Thoracic aorta (tissue), 2 donors: ENCODE measurements around the gene TRIM7. TPM values are rescaled to one million over a fixed set of nuclear protein-coding genes. Genes with fewer than 3 reads are reported as not detected.
"Not testable (repeated sequence)": the region's sequence is repeated elsewhere in the genome, so short reads cannot be mapped to it uniquely, and the experiment has no call there.

Source experiments
- ATAC-seq: fragments of 150-250 bp; one replicate; pipeline ENCODE4 v1.8.0; 2017; ENCODE audit warnings: low read depth; ENCODE audit not compliant: insufficient number of reproducible peaks, low FRiP score
- DNase-seq: peaks from one replicate; pipeline ENCODE4 v3.0.0-alpha.2; 2020; ENCODE audit warnings: low spot score
- H3K27ac ChIP-seq, 2 donors: fragments of 200-600 bp; sonication (generic); 1 replicate in 1 of 2; 2 replicates in 1 of 2; pipeline ENCODE4 v1.5.1; 2016; ENCODE audit warnings: mild to moderate bottlenecking in 2 of 2, moderate library complexity in 2 of 2
- H3K27me3 ChIP-seq: fragments of 200-600 bp; sonication (generic); replicated peaks from 2 replicates; pipeline ENCODE4 v1.6.0; 2016; ENCODE audit warnings: mild to moderate bottlenecking; ENCODE audit not compliant: insufficient read depth
- H3K36me3 ChIP-seq: fragments of 200-600 bp; sonication (generic); one replicate; pipeline ENCODE4 v1.5.1; 2016
- H3K4me1 ChIP-seq, 2 donors: fragments of 200-600 bp; sonication (generic); 1 replicate in 1 of 2; 2 replicates in 1 of 2; pipeline versions ENCODE4 v1.5.1 to v1.6.0; 2016; ENCODE audit warnings: low read depth in 2 of 2, mild to moderate bottlenecking in 1 of 2; ENCODE audit not compliant: control insufficient read depth in 1 of 2
- H3K4me3 ChIP-seq: fragments of 200-600 bp; sonication (generic); 2 replicates; pipeline ENCODE4 v1.5.1; 2016; ENCODE audit warnings: mild to moderate bottlenecking
- H3K9me3 ChIP-seq: fragments of 200-600 bp; sonication (generic); 2 replicates; pipeline ENCODE4 v1.5.1; 2016
- CTCF ChIP-seq: fragments of 200-600 bp; sonication (generic); IDR thresholded peaks from one replicate; pipeline ENCODE4 v1.5.1; 2019; ENCODE audit warnings: antibody characterized with exemption
- total RNA-seq, 2 donors: library from RNA; depleted of rRNA; stranded (reverse); fragments of >200 nt; gene quantifications; one replicate each; pipeline versions ENCODE4 v1.1.0 to v1.2.3, GENCODE V29; 2016

TRIM7 gene
- total RNA-seq, 2 donors from 2014 or later: 11.4 to 14.7 TPM

- no peak for TF ChIP-seq CTCF
- Histone ChIP-seq H3K4me1 (peaks cover 0 to 8% of the 10 kb centered on the region in 2 donors), H3K27me3 (no peaks in the 10 kb centered on the region), H3K9me3 (no peaks in the 10 kb centered on the region), H3K36me3 (no peaks in the 10 kb centered on the region), H3K4me3 (peak overlapping the region; percentile 73), H3K27ac (peak overlapping the region; percentile 1 to 27)
- ATAC-seq (no peak), DNase-seq (no peak)
These were observed 20.2 kb downstream of the TRIM7 start for GRCh38 chr5:181184845-181185216.

GRCh38 chr5:181182651-181183050 is 22.3 kb downstream of the TRIM7 start:
- no peaks in the 10 kb centered on the region for H3K27me3 ChIP-seq
- no peak for TF ChIP-seq CTCF
- H3K4me3 ChIP-seq: no peak overlapping the region
- H3K27ac ChIP-seq: no peak overlapping the region
- ATAC-seq (no peak), DNase-seq (no peak)
- no peaks in the 10 kb centered on the region for H3K9me3 ChIP-seq
- H3K4me1 ChIP-seq: peaks cover 0 to 8% of the 10 kb centered on the region in 2 donors
- no peaks in the 10 kb centered on the region for H3K36me3 ChIP-seq

GRCh38 chr5:181181650-181182565 is 23.1 kb downstream of the TRIM7 start:
- no peaks in the 10 kb centered on the region for H3K27me3 ChIP-seq
- no peak overlapping the region for H3K27ac ChIP-seq
- TF ChIP-seq CTCF: peak; percentile 64
- no peaks in the 10 kb centered on the region for H3K36me3 ChIP-seq
- peaks cover 0 to 8% of the 10 kb centered on the region in 2 donors for H3K4me1 ChIP-seq
- H3K4me3 ChIP-seq: no peak overlapping the region
- DNase-seq: no peak
- no peaks in the 10 kb centered on the region for H3K9me3 ChIP-seq
- no peak for ATAC-seq

- not testable (repeated sequence) for DNase-seq, ATAC-seq, H3K36me3 ChIP-seq, H3K9me3 ChIP-seq, H3K4me1 ChIP-seq, H3K27me3 ChIP-seq, H3K4me3 ChIP-seq, H3K27ac ChIP-seq
These were observed 27.4 kb downstream of the TRIM7 start for GRCh38 chr5:181177559-181177958.

GRCh38 chr5:181176254-181176952 is 28.6 kb downstream of the TRIM7 start:
- DNase-seq (no peak), ATAC-seq (no peak)
- no peak for TF ChIP-seq CTCF
- Histone ChIP-seq H3K36me3 (no peaks in the 10 kb centered on the region), H3K9me3 (no peaks in the 10 kb centered on the region), H3K4me3 (no peak overlapping the region), H3K27me3 (peaks cover 3% of the 10 kb centered on the region), H3K27ac (no peak overlapping the region), H3K4me1 (peaks cover 0 to 7% of the 10 kb centered on the region in 2 donors)
